ENCODE measurements around the gene SPOCK1.
"Not testable (repeated sequence)": the region's sequence is repeated elsewhere in the genome, so short reads cannot be mapped to it uniquely, and the experiment has no call there.

Gene SPOCK1

GRCh38 chr5:137392261-137392660, 106.9 kb downstream of the SPOCK1 start:
- no peak for DNase-seq

- DNase-seq = not testable (repeated sequence)
These were observed 108.1 kb downstream of the SPOCK1 start for GRCh38 chr5:137391044-137391443.

- no peak for DNase-seq
These were observed 110.1 kb downstream of the SPOCK1 start for GRCh38 chr5:137389042-137389441.

GRCh38 chr5:137385064-137385463, 114.1 kb downstream of the SPOCK1 start:
- no peak for DNase-seq

- no peak for DNase-seq
These were observed 115.2 kb downstream of the SPOCK1 start for GRCh38 chr5:137383909-137384308.

- no peak for DNase-seq
These were observed 117.6 kb downstream of the SPOCK1 start for GRCh38 chr5:137381555-137381954.

- no peak for DNase-seq
These were observed 119.4 kb downstream of the SPOCK1 start for GRCh38 chr5:137379555-137380286.

- no peak for DNase-seq
These were observed 123.2 kb downstream of the SPOCK1 start for GRCh38 chr5:137375741-137376526.

- no peak for DNase-seq
These were observed 124.9 kb downstream of the SPOCK1 start for GRCh38 chr5:137374110-137374714.

- no peak for DNase-seq
These were observed 126.4 kb downstream of the SPOCK1 start for GRCh38 chr5:137372773-137373160.

GRCh38 chr5:137372016-137372772, 126.9 kb downstream of the SPOCK1 start:
- no peak for DNase-seq

- no peak for DNase-seq
These were observed 128.7 kb downstream of the SPOCK1 start for GRCh38 chr5:137370096-137371071.

GRCh38 chr5:137368651-137369050, 130.5 kb downstream of the SPOCK1 start:
- DNase-seq = no peak

- no peak for DNase-seq
These were observed 131.2 kb downstream of the SPOCK1 start for GRCh38 chr5:137367951-137368350.

- DNase-seq = no peak
These were observed 132.6 kb downstream of the SPOCK1 start for GRCh38 chr5:137366526-137366925.

- no peak for DNase-seq
These were observed 133.8 kb downstream of the SPOCK1 start for GRCh38 chr5:137365126-137365865.

GRCh38 chr5:137361280-137361679, 137.8 kb downstream of the SPOCK1 start:
- no peak for DNase-seq

- DNase-seq = no peak
These were observed 138.5 kb downstream of the SPOCK1 start for GRCh38 chr5:137360607-137361006.

- DNase-seq = no peak
These were observed 139.2 kb downstream of the SPOCK1 start for GRCh38 chr5:137359941-137360340.

GRCh38 chr5:137357436-137357835, 141.7 kb downstream of the SPOCK1 start:
- DNase-seq = no peak

GRCh38 chr5:137356127-137356526, 143.0 kb downstream of the SPOCK1 start:
- no peak for DNase-seq
